ENCODE results near the gene TANGO2.

TANGO2 gene

DNA sequence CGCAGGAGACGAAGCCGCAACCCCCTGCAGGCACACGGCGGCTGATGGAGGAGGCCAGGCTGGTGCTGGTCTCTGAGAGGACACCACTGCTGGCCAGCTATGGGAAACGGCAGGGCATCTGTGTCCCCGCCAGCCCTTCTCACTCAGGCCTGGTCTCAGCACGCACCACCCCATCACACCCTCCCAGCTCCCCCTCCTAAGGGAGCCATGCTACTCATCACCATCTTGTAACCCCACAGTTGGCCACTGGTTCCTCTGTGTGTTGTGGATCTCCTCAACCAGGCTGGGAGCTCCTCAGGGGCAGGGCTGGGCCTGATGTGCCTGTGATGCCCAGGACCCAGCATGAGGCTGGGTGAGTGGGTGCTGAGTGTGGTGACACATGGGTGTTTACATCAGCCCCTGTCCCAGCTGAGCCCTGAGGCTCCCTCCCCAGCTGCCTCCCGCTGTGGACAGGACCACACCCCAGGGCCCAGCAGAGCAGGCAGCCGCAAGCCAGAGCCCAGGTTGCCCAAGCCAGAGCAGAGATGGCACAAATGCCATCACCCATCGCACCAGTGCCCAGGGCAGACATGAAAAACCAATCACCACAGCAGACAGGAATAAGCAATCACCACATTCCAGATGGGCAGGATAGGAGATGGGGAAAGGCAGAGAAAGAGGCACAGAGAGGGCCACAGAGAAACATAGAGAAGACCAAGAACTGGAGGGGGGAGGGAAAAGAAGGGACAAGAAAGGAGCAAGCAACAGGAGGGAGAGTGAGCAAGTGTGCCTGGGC, 12.5 kb upstream of the TANGO2 start:
- DNase-seq (ENCODE audit: extremely low read depth, low read depth): no peak
- TF ChIP-seq, protein P1, sequence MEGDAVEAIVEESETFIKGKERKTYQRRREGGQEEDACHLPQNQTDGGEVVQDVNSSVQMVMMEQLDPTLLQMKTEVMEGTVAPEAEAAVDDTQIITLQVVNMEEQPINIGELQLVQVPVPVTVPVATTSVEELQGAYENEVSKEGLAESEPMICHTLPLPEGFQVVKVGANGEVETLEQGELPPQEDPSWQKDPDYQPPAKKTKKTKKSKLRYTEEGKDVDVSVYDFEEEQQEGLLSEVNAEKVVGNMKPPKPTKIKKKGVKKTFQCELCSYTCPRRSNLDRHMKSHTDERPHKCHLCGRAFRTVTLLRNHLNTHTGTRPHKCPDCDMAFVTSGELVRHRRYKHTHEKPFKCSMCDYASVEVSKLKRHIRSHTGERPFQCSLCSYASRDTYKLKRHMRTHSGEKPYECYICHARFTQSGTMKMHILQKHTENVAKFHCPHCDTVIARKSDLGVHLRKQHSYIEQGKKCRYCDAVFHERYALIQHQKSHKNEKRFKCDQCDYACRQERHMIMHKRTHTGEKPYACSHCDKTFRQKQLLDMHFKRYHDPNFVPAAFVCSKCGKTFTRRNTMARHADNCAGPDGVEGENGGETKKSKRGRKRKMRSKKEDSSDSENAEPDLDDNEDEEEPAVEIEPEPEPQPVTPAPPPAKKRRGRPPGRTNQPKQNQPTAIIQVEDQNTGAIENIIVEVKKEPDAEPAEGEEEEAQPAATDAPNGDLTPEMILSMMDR (IDR thresholded peaks at IDR 0.05; ENCODE audit: low read depth, low read length): no peak

DNA sequence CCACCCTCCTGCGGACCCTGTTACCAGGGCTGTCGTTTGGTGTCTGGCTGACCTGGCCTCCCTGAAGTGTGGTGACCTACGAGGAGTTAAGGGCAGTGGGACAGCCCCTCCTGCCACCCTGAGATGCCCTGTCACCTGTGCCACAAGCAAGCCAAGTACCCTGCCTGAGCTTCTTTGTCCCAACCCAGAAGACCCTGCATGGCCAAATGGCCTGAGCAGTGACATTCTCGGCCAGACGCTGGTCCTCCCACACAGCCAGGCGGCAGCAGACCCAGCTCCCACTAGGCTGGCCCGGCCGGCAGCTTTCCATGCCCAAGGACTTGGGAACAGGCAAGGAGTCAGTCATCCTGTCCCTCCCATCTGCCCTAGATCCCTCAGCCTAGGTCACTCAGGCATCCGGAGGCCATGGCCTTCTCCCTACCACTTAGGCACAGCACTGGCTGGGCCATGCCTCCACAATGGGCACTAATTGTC, 11.9 kb upstream of the TANGO2 start:
- TF ChIP-seq, protein P1 (IDR thresholded peaks at IDR 0.05; ENCODE audit: low read depth, low read length): no peak
- DNase-seq (ENCODE audit: extremely low read depth, low read depth): no peak

DNA sequence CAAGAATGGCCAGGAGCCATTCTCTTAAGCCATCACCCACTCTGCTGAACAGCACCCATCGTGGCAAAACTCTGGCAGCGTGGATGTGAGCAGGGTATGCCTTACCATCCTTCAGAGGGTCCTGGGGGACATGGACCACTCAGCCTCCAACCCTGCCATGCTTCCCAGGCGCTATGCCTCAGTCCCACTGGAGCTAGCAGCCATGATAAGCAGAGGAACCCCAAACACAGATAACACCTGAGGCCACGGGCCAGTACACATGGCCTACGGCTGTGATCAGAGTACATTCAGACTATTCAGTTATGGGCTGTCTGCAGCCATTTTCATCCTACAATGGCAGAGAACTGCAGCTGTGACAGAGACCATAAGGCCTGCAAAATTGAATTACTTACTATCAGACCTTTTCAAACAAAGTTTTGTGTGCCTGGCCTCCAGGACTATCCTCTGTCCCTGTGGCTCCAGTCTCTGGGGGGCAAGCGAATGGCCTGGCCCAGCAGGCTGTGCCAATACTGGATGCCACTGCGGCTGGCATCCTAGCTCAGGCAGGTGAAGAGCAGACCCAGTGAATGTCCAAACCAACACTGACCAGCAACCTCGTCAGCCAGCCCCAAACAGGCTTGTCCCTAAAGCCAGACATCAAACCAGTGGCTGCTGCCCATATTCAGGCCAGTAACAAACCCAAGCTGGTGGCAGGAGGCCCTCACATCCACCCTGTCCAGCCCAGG, 11.2 kb upstream of the TANGO2 start:
- no peak for DNase-seq (ENCODE audit: extremely low read depth, low read depth)
- TF ChIP-seq, protein P1 (IDR thresholded peaks at IDR 0.05; ENCODE audit: low read depth, low read length): no peak

DNA sequence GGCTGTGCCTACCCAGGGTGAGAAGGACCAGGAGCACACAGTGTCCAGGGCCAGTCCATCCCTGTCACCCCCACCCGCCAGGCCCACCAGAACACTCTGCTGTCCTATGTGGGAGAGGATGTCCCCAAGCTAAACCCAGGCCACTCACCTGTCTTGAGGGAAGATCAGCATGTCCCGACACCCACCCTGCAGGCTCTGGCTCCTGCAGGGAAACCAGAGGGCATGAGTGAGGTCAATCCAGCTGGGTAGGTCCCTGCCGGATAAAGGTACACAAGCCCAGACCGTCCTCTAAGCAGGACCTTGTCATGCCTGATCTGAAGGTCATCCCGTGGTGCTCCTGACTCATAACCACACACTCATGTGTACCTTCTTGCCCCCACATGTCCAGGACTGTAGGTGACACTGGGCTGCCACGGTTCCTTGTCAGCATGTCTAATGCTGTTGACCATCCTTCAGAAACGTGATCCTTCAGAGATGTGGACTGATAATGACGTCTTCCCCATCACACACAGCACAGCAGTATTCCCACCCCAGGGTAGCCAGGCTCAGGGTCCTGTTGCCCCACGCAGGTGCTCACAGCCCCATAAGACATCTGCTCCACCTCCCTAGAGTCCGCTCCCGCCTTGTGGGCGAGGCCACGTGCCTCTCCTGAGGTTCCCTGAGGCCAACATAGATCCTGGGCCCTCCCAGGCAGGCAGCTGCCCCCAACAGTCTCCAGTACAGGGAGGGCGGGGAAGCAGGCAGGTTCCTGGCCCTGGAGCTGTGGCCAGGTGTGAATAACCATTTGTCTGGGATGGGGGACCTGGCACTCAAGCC, 10.4 kb upstream of the TANGO2 start:
- TF ChIP-seq, protein P1 (IDR thresholded peaks at IDR 0.05; ENCODE audit: low read depth, low read length): no peak
- DNase-seq (ENCODE audit: extremely low read depth, low read depth): no peak

DNA sequence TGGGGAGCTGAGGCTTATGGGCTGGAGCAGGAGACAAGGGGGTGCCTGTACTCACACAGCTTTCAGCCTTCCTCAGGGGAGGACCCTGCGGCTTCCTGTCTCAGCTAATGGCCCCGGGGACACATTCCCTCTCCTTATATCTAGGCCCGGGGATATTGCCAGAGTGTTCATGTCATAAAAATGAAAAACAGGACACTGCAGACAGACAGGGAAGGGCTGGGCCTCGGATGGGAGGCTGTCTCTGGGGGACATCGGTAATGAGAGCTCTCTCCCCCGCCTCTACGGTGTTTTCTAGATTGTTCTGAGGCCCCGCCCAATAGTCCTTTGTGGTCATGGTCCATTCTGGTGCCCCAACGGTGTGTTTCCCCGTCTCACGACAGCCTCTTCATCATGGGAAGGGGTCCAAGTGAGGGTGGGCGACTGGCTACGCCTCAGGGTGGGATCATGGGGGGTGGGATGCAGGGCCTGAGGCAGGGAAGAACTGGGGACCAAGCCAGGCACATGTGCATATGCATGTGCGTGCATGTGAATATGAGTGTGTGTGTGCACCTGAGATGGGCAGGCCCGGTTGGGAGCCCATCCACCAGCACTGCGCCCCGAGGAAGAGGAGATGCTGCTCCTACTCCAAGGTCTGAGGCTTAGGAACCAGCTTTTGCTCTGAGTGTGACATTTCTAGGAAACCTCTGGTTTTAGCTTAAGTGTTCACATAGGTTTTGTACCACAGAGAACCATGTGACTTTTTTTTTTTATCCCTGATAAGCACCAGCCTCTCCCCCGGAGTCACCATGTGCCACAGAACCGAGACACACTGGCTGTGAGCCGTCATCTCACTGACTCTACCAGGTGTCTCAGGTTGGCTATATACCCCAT, 9.6 kb upstream of the TANGO2 start:
- TF ChIP-seq, protein P1 (IDR thresholded peaks at IDR 0.05; ENCODE audit: low read depth, low read length): no peak
- DNase-seq (ENCODE audit: extremely low read depth, low read depth): no peak

DNA sequence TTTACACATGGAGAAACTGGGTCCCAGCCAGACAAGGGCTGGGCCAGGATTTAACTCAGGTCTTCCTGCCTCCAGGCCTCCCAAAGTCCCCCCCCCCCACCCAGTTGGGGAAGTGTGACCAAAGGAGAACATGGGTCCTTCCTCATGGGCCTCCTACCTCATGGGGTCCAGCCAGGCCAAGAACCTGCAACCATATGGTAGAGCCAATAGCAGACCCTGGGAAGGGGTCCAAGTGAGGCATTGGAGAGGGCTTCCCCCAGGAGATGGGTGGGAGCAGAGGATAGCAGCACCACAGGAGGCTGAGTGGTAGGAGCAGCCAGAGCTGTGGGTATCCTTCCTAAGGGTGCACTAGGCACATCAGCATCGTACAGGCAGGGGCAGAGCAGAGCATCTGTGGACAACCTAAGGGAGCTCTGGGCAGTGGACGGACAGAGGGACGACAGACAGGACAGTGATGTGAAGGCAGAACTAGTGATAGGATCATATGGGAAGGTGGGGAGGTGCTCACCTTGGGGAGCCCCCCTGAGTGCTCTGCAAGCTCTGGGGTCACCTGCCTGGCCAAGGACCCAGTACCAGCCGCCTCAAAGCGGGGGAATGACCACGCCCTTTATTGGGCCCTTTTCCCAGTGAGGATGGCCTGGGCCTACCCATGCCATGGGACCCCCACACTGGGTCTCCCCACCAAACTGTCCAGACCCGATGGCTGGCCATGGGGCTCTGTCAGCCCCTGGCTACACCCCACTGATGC, 8.7 kb upstream of the TANGO2 start:
- TF ChIP-seq, protein P1 (IDR thresholded peaks at IDR 0.05; ENCODE audit: low read depth, low read length): no peak

More for the DNA sequence above, 8.7 kb upstream of the TANGO2 start:
- no peak for DNase-seq (ENCODE audit: extremely low read depth, low read depth)

All from AG09319 (cell line).